HG02970 (cell line): ENCODE results near the gene PIP4P1.
A peak's percentile ranks its signal among the peaks of the same experiment; 100 is the strongest.

Experiments used
- ATAC-seq: cut with Tn5 transposase; IDR thresholded peaks from one replicate; pipeline ENCODE4 v1.9.1; 2021; ENCODE audit warnings: mild to moderate bottlenecking, moderate library complexity, moderate number of reproducible peaks; ENCODE audit not compliant: unreplicated experiment, low FRiP score

The PIP4P1 gene

GRCh38 chr14:20412876-20413743, 48.1 kb downstream of the PIP4P1 start, which contains the start of gene TEP1:
Gene TEP1 (minus strand): TSS chr14:20413501. CDS start chr14:20408439, 5,062 bp downstream.
- peak; percentile 52 for ATAC-seq

GRCh38 chr14:20412411-20412810, 48.8 kb downstream of the PIP4P1 start:
- ATAC-seq, result no peak

GRCh38 chr14:20409226-20409625, 52.0 kb downstream of the PIP4P1 start:
- ATAC-seq, result no peak
